Measurements from ENCODE around the gene UBE3D. TPM values are rescaled to one million over a fixed set of nuclear protein-coding genes. Genes with fewer than 3 reads are reported as not detected.

Gene UBE3D
- total and polyA plus RNA-seq, 4 donors, result 2.8 to 21.2 (median 6.5) TPM

- no peak for TF ChIP-seq CTCF (IDR thresholded peaks at IDR 0.05; ENCODE audit: control extremely low read depth, extremely low read depth)
- no peaks in the 10 kb centered on the region for H3K27me3 ChIP-seq (ENCODE audit: control insufficient read depth in 3 of 3, insufficient read depth in 3 of 3, low read length in 2 of 3)
- no peak for DNase-seq
- H3K36me3 ChIP-seq (ENCODE audit: control insufficient read depth in 4 of 4, insufficient read depth in 4 of 4, low read length in 4 of 4), result no peaks in the 10 kb centered on the region
- no peaks in the 10 kb centered on the region for H3K9me3 ChIP-seq (ENCODE audit: control insufficient read depth in 4 of 4, insufficient read depth in 3 of 4, low read length in 3 of 4)
- H3K4me1 ChIP-seq (ENCODE audit: control insufficient read depth in 5 of 5, insufficient read depth in 5 of 5, low read length in 5 of 5), result no peaks in the 10 kb centered on the region
- no peak for ATAC-seq (ENCODE audit: insufficient read depth, low FRiP score)
- no peak overlapping the region for H3K4me3 ChIP-seq
- no peak overlapping the region for H3K9ac ChIP-seq (ENCODE audit: insufficient read depth in 1 of 2, low read length in 2 of 2)
- no peak overlapping the region for H3K27ac ChIP-seq (ENCODE audit: low read depth in 1 of 2, low read length in 1 of 2)
- WGBS, 2 donors, result 88 to 100% methylated on average over 1 of the region's 1 CpG
Observed at GRCh38 chr6:82881519-82881918, 184.1 kb downstream of the UBE3D start.

GRCh38 chr6:82878812-82879211, 186.8 kb downstream of the UBE3D start:
- H3K27ac ChIP-seq (ENCODE audit: low read depth in 1 of 2, low read length in 1 of 2), result no peak overlapping the region
- H3K9me3 ChIP-seq (ENCODE audit: control insufficient read depth in 4 of 4, insufficient read depth in 3 of 4, low read length in 3 of 4), result no peaks in the 10 kb centered on the region
- H3K4me1 ChIP-seq (ENCODE audit: control insufficient read depth in 5 of 5, insufficient read depth in 5 of 5, low read length in 5 of 5), result no peaks in the 10 kb centered on the region
- 65 to 87% methylated on average over 3 of the region's 3 CpGs for WGBS, 2 donors
- no peaks in the 10 kb centered on the region for H3K36me3 ChIP-seq (ENCODE audit: control insufficient read depth in 4 of 4, insufficient read depth in 4 of 4, low read length in 4 of 4)
- ATAC-seq (ENCODE audit: insufficient read depth, low FRiP score) (no peak), DNase-seq (peak; percentile 29 to 35 (median 32))
- TF ChIP-seq CTCF (IDR thresholded peaks at IDR 0.05; ENCODE audit: control extremely low read depth, extremely low read depth), result no peak
- H3K9ac ChIP-seq (ENCODE audit: insufficient read depth in 1 of 2, low read length in 2 of 2), result no peak overlapping the region
- no peak overlapping the region for H3K4me3 ChIP-seq
- no peaks in the 10 kb centered on the region for H3K27me3 ChIP-seq (ENCODE audit: control insufficient read depth in 3 of 3, insufficient read depth in 3 of 3, low read length in 2 of 3)

GRCh38 chr6:82877213-82878195, 188.1 kb downstream of the UBE3D start:
- no peak for ATAC-seq (ENCODE audit: insufficient read depth, low FRiP score)
- no peaks in the 10 kb centered on the region for H3K4me1 ChIP-seq (ENCODE audit: control insufficient read depth in 5 of 5, insufficient read depth in 5 of 5, low read length in 5 of 5)
- no peak overlapping the region for H3K4me3 ChIP-seq
- H3K36me3 ChIP-seq (ENCODE audit: control insufficient read depth in 4 of 4, insufficient read depth in 4 of 4, low read length in 4 of 4), result no peaks in the 10 kb centered on the region
- no peak overlapping the region for H3K9ac ChIP-seq (ENCODE audit: insufficient read depth in 1 of 2, low read length in 2 of 2)
- H3K9me3 ChIP-seq (ENCODE audit: control insufficient read depth in 4 of 4, insufficient read depth in 3 of 4, low read length in 3 of 4), result no peaks in the 10 kb centered on the region
- TF ChIP-seq CTCF (IDR thresholded peaks at IDR 0.05; ENCODE audit: control extremely low read depth, extremely low read depth), result no peak
- no peak overlapping the region for H3K27ac ChIP-seq (ENCODE audit: low read depth in 1 of 2, low read length in 1 of 2)
- DNase-seq, result no peak
- 63 to 66% methylated on average over 4 of the region's 4 CpGs for WGBS, 2 donors
- H3K27me3 ChIP-seq (ENCODE audit: control insufficient read depth in 3 of 3, insufficient read depth in 3 of 3, low read length in 2 of 3), result no peaks in the 10 kb centered on the region

Measured in lung (tissue), 12 donors.